MM.1S (cell line): ENCODE results near the gene ARL15.

Source experiments
- CTCF ChIP-seq: fragments of 300-600 bp; sonication (generic); IDR thresholded peaks from 2 replicates; pipeline ENCODE4 v1.5.1; 2016; ENCODE audit warnings: antibody characterized with exemption, low read length, mixed read lengths
- EZH2 ChIP-seq: fragments of 300-600 bp; sonication (generic); optimal IDR thresholded peaks from 2 replicates; pipeline ENCODE3; 2017; ENCODE audit warnings: low read depth, mild to moderate bottlenecking, antibody characterized with exemption, low read length, mixed read lengths

DNA sequence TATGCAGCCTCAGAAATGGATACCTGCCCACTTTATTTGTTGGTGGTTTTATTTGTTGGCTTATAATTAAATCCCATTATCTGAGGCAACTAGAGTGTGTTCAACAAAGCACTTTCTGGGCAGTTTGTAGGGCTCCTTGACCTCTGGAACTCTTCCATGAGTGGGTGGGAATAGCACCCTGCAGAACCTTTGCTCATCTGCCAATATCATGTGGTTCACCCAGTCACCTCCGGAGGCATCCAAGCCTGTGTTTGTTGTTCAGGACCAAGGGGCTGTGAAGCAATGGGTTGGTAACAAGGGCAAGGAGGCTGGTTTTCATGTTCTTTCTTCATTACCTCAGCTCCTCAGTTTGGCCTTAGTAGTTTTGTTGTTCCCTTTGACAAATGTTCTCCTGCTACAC is 436.0 kb downstream of the ARL15 start:
- no peak for TF ChIP-seq CTCF
- no peak for TF ChIP-seq EZH2
